Measurements from ENCODE around the gene ELMOD3. TPM values are rescaled to one million over a fixed set of nuclear protein-coding genes. Genes with fewer than 3 reads are reported as not detected.
A peak's percentile ranks its signal among the peaks of the same experiment; 100 is the strongest.

ELMOD3 gene
- total and polyA plus RNA-seq, 3 experiments from 2014 or later = 12.2 to 14.4 (median 13.6) TPM

- H3K4me3 ChIP-seq (ENCODE audit: low read length) = no peak overlapping the region
- H3K27me3 ChIP-seq (ENCODE audit: insufficient read depth, low read length, poor library complexity, severe bottlenecking) = no peaks in the 10 kb centered on the region
- peaks cover 0 to 1% of the 10 kb centered on the region in 2 donors for H3K27me3 Mint-ChIP-seq
- peaks cover 4% of the 10 kb centered on the region in 3 donors for H3K4me1 Mint-ChIP-seq
- ChIA-PET POLR2A (no interaction called here), CTCF (interaction anchor here (2.2 kb wide), 1 partner anchor 126 kb away, joined by 12 read pairs; no protein-coding TSS in a partner anchor)
- peaks cover 5% of the 10 kb centered on the region for H3K4me1 ChIP-seq (ENCODE audit: insufficient read depth, low read length)
- no peak for DNase-seq
- no peak overlapping the region for H3K27ac ChIP-seq (ENCODE audit: low read depth, low read length)
- H3K4me3 Mint-ChIP-seq = no peak overlapping the region
- no peaks in the 10 kb centered on the region for H3K9me3 Mint-ChIP-seq
- no peak overlapping the region for H3K27ac Mint-ChIP-seq
- H3K36me3 ChIP-seq (ENCODE audit: insufficient read depth, low read length) = no peaks in the 10 kb centered on the region
- H3K36me3 Mint-ChIP-seq = no peaks in the 10 kb centered on the region
- no peaks in the 10 kb centered on the region for H3K9me3 ChIP-seq (ENCODE audit: low read length)
Measured at GRCh38 chr2:85425588-85425987, 71.0 kb downstream of the ELMOD3 start.

- Histone ChIP-seq H3K4me3 (ENCODE audit: low read length) (no peak overlapping the region), H3K27ac (ENCODE audit: low read depth, low read length) (no peak overlapping the region), H3K27me3 (ENCODE audit: insufficient read depth, low read length, poor library complexity, severe bottlenecking) (no peaks in the 10 kb centered on the region), H3K4me1 (ENCODE audit: insufficient read depth, low read length) (no peaks in the 10 kb centered on the region), H3K9me3 (ENCODE audit: low read length) (no peaks in the 10 kb centered on the region), H3K36me3 (ENCODE audit: insufficient read depth, low read length) (no peaks in the 10 kb centered on the region)
- H3K4me1 Mint-ChIP-seq = no peaks in the 10 kb centered on the region
- no peaks in the 10 kb centered on the region for H3K27me3 Mint-ChIP-seq
- H3K9me3 Mint-ChIP-seq = no peaks in the 10 kb centered on the region
- ChIA-PET CTCF (interaction anchor here (0.9 to 2.2 kb wide), 6 partner anchors 7 to 126 kb away, joined by 3 to 12 read pairs (median 4); no protein-coding TSS in a partner anchor), POLR2A (no interaction called here)
- no peaks in the 10 kb centered on the region for H3K36me3 Mint-ChIP-seq
- H3K4me3 Mint-ChIP-seq = no peak overlapping the region
- DNase-seq = no peak
- no peak overlapping the region for H3K27ac Mint-ChIP-seq
Measured at GRCh38 chr2:85427300-85427835, 72.8 kb downstream of the ELMOD3 start.

GRCh38 chr2:85428343-85428881 is 73.8 kb downstream of the ELMOD3 start:
- Histone ChIP-seq H3K9me3 (ENCODE audit: low read length) (no peaks in the 10 kb centered on the region), H3K36me3 (ENCODE audit: insufficient read depth, low read length) (no peaks in the 10 kb centered on the region), H3K4me3 (ENCODE audit: low read length) (no peak overlapping the region), H3K27ac (ENCODE audit: low read depth, low read length) (peak overlapping the region; percentile 31), H3K27me3 (ENCODE audit: insufficient read depth, low read length, poor library complexity, severe bottlenecking) (no peaks in the 10 kb centered on the region), H3K4me1 (ENCODE audit: insufficient read depth, low read length) (no peaks in the 10 kb centered on the region)
- Mint-ChIP-seq H3K27ac (peak overlapping the region in 1 of 8 donors; percentile 55), H3K4me1 (no peaks in the 10 kb centered on the region), H3K36me3 (no peaks in the 10 kb centered on the region), H3K9me3 (no peaks in the 10 kb centered on the region), H3K4me3 (no peak overlapping the region), H3K27me3 (no peaks in the 10 kb centered on the region)
- ChIA-PET POLR2A (no interaction called here), CTCF (interaction anchor here (0.7 to 1.7 kb wide), 5 partner anchors 8 to 279 kb away, joined by 3 to 6 read pairs (median 3); no protein-coding TSS in a partner anchor)
- no peak for DNase-seq

GRCh38 chr2:85429213-85429923 is 74.8 kb downstream of the ELMOD3 start:
- Histone ChIP-seq H3K4me1 (ENCODE audit: insufficient read depth, low read length) (no peaks in the 10 kb centered on the region), H3K27ac (ENCODE audit: low read depth, low read length) (peak overlapping the region; percentile 2), H3K4me3 (ENCODE audit: low read length) (no peak overlapping the region), H3K36me3 (ENCODE audit: insufficient read depth, low read length) (no peaks in the 10 kb centered on the region), H3K27me3 (ENCODE audit: insufficient read depth, low read length, poor library complexity, severe bottlenecking) (no peaks in the 10 kb centered on the region), H3K9me3 (ENCODE audit: low read length) (no peaks in the 10 kb centered on the region)
- Mint-ChIP-seq H3K27ac (peak overlapping the region in 2 of 8 donors; percentile 15 to 90), H3K9me3 (no peaks in the 10 kb centered on the region), H3K36me3 (no peaks in the 10 kb centered on the region), H3K4me3 (no peak overlapping the region), H3K27me3 (no peaks in the 10 kb centered on the region), H3K4me1 (no peaks in the 10 kb centered on the region)
- no peak for DNase-seq
- POLR2A ChIA-PET = interaction anchor here (0.7 kb wide), 1 partner anchor 74 kb away, joined by 3 read pairs; the partner anchor contains the start of gene ELMOD3
- CTCF ChIA-PET = interaction anchor here (1.2 to 2.0 kb wide), 4 partner anchors 8 to 124 kb away, joined by 3 to 7 read pairs (median 4); partner anchors contain the start of gene MAT2A

GRCh38 chr2:85429924-85430289 is 75.3 kb downstream of the ELMOD3 start:
- no peaks in the 10 kb centered on the region for H3K27me3 ChIP-seq (ENCODE audit: insufficient read depth, low read length, poor library complexity, severe bottlenecking)
- no peaks in the 10 kb centered on the region for H3K4me1 ChIP-seq (ENCODE audit: insufficient read depth, low read length)
- H3K36me3 ChIP-seq (ENCODE audit: insufficient read depth, low read length) = no peaks in the 10 kb centered on the region
- H3K27ac ChIP-seq (ENCODE audit: low read depth, low read length) = no peak overlapping the region
- Mint-ChIP-seq H3K27me3 (no peaks in the 10 kb centered on the region), H3K4me1 (no peaks in the 10 kb centered on the region), H3K36me3 (no peaks in the 10 kb centered on the region), H3K4me3 (no peak overlapping the region), H3K9me3 (no peaks in the 10 kb centered on the region), H3K27ac (peak overlapping the region in 1 of 8 donors; percentile 90)
- no peaks in the 10 kb centered on the region for H3K9me3 ChIP-seq (ENCODE audit: low read length)
- POLR2A ChIA-PET = interaction anchor here (0.7 kb wide), 1 partner anchor 75 kb away, joined by 3 read pairs; the partner anchor contains the start of gene ELMOD3
- DNase-seq = no peak
- H3K4me3 ChIP-seq (ENCODE audit: low read length) = no peak overlapping the region
- CTCF ChIA-PET = interaction anchor here (1.2 to 2.0 kb wide), 2 partner anchors 9 to 109 kb away, joined by 3 to 7 read pairs; partner anchors contain the start of gene MAT2A

GRCh38 chr2:85430752-85431569 is 76.4 kb downstream of the ELMOD3 start:
- Histone ChIP-seq H3K27ac (ENCODE audit: low read depth, low read length) (no peak overlapping the region), H3K27me3 (ENCODE audit: insufficient read depth, low read length, poor library complexity, severe bottlenecking) (no peaks in the 10 kb centered on the region), H3K4me1 (ENCODE audit: insufficient read depth, low read length) (no peaks in the 10 kb centered on the region), H3K4me3 (ENCODE audit: low read length) (no peak overlapping the region), H3K9me3 (ENCODE audit: low read length) (no peaks in the 10 kb centered on the region), H3K36me3 (ENCODE audit: insufficient read depth, low read length) (no peaks in the 10 kb centered on the region)
- no peak for DNase-seq
- Mint-ChIP-seq H3K36me3 (no peaks in the 10 kb centered on the region), H3K4me3 (no peak overlapping the region), H3K27me3 (no peaks in the 10 kb centered on the region), H3K4me1 (no peaks in the 10 kb centered on the region), H3K9me3 (no peaks in the 10 kb centered on the region), H3K27ac (no peak overlapping the region)
- POLR2A ChIA-PET = no interaction called here
- CTCF ChIA-PET = interaction anchor here (2.0 kb wide), 1 partner anchor 10 kb away, joined by 7 read pairs; no protein-coding TSS in a partner anchor

- no peaks in the 10 kb centered on the region for H3K27me3 Mint-ChIP-seq
- CTCF ChIA-PET = no interaction called here
- DNase-seq = no peak
- Histone ChIP-seq H3K27ac (ENCODE audit: low read depth, low read length) (no peak overlapping the region), H3K27me3 (ENCODE audit: insufficient read depth, low read length, poor library complexity, severe bottlenecking) (no peaks in the 10 kb centered on the region), H3K4me1 (ENCODE audit: insufficient read depth, low read length) (no peaks in the 10 kb centered on the region), H3K9me3 (ENCODE audit: low read length) (no peaks in the 10 kb centered on the region), H3K36me3 (ENCODE audit: insufficient read depth, low read length) (no peaks in the 10 kb centered on the region), H3K4me3 (ENCODE audit: low read length) (no peak overlapping the region)
- no peak overlapping the region for H3K4me3 Mint-ChIP-seq
- no peaks in the 10 kb centered on the region for H3K9me3 Mint-ChIP-seq
- POLR2A ChIA-PET = no interaction called here
- no peak overlapping the region for H3K27ac Mint-ChIP-seq
- H3K4me1 Mint-ChIP-seq = peaks cover 0 to 1% (median under 1%) of the 10 kb centered on the region in 3 donors
- no peaks in the 10 kb centered on the region for H3K36me3 Mint-ChIP-seq
Measured at GRCh38 chr2:85431570-85432205, 77.1 kb downstream of the ELMOD3 start.

Measured in CD8-positive, alpha-beta memory T cell (primary cell).